NT2/D1 (cell line): ENCODE data around the gene NSD1.

Source experiments
- DNase-seq: peaks from one replicate; pipeline ENCODE4 v3.0.0-alpha.2; 2011; ENCODE audit warnings: low read depth, low spot score
- H3K27me3 ChIP-seq: 2 replicates; pipeline ENCODE4 v1.6.0; 2011; ENCODE audit warnings: mild to moderate bottlenecking; ENCODE audit not compliant: insufficient read length, insufficient read depth
- H3K36me3 ChIP-seq: 2 replicates; pipeline ENCODE4 v1.6.1; 2011; ENCODE audit warnings: mild to moderate bottlenecking, low read length, mixed read lengths; ENCODE audit not compliant: insufficient read depth, insufficient read length
- H3K4me1 ChIP-seq: 2 replicates; pipeline ENCODE4 v1.5.1; 2011; ENCODE audit not compliant: insufficient read depth, insufficient read length
- H3K4me3 ChIP-seq: 2 replicates; pipeline ENCODE4 v1.5.1; 2011; ENCODE audit warnings: low read depth; ENCODE audit not compliant: insufficient read length
- H3K9ac ChIP-seq: 2 replicates; pipeline ENCODE4 v1.6.0; 2011; ENCODE audit warnings: low read depth; ENCODE audit not compliant: insufficient read length
- H3K9me3 ChIP-seq: 2 replicates; pipeline ENCODE4 v1.5.1; 2011; ENCODE audit warnings: mild to moderate bottlenecking, low read length; ENCODE audit not compliant: insufficient read depth
- SUZ12 ChIP-seq: IDR thresholded peaks from 2 replicates; pipeline ENCODE4 v1.6.1; 2011; ENCODE audit not compliant: insufficient read length, insufficient read depth; ENCODE audit errors: extremely low read depth
- YY1 ChIP-seq: IDR thresholded peaks from 2 replicates; pipeline ENCODE4 v1.6.1; 2011; ENCODE audit not compliant: insufficient read length, insufficient read depth
- ZNF274 ChIP-seq: IDR thresholded peaks from 2 replicates; pipeline ENCODE4 v1.6.1; 2011; ENCODE audit warnings: mild to moderate bottlenecking, low read depth, low read length

The NSD1 gene, protein sequence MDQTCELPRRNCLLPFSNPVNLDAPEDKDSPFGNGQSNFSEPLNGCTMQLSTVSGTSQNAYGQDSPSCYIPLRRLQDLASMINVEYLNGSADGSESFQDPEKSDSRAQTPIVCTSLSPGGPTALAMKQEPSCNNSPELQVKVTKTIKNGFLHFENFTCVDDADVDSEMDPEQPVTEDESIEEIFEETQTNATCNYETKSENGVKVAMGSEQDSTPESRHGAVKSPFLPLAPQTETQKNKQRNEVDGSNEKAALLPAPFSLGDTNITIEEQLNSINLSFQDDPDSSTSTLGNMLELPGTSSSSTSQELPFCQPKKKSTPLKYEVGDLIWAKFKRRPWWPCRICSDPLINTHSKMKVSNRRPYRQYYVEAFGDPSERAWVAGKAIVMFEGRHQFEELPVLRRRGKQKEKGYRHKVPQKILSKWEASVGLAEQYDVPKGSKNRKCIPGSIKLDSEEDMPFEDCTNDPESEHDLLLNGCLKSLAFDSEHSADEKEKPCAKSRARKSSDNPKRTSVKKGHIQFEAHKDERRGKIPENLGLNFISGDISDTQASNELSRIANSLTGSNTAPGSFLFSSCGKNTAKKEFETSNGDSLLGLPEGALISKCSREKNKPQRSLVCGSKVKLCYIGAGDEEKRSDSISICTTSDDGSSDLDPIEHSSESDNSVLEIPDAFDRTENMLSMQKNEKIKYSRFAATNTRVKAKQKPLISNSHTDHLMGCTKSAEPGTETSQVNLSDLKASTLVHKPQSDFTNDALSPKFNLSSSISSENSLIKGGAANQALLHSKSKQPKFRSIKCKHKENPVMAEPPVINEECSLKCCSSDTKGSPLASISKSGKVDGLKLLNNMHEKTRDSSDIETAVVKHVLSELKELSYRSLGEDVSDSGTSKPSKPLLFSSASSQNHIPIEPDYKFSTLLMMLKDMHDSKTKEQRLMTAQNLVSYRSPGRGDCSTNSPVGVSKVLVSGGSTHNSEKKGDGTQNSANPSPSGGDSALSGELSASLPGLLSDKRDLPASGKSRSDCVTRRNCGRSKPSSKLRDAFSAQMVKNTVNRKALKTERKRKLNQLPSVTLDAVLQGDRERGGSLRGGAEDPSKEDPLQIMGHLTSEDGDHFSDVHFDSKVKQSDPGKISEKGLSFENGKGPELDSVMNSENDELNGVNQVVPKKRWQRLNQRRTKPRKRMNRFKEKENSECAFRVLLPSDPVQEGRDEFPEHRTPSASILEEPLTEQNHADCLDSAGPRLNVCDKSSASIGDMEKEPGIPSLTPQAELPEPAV (N-terminal part only)

DNA sequence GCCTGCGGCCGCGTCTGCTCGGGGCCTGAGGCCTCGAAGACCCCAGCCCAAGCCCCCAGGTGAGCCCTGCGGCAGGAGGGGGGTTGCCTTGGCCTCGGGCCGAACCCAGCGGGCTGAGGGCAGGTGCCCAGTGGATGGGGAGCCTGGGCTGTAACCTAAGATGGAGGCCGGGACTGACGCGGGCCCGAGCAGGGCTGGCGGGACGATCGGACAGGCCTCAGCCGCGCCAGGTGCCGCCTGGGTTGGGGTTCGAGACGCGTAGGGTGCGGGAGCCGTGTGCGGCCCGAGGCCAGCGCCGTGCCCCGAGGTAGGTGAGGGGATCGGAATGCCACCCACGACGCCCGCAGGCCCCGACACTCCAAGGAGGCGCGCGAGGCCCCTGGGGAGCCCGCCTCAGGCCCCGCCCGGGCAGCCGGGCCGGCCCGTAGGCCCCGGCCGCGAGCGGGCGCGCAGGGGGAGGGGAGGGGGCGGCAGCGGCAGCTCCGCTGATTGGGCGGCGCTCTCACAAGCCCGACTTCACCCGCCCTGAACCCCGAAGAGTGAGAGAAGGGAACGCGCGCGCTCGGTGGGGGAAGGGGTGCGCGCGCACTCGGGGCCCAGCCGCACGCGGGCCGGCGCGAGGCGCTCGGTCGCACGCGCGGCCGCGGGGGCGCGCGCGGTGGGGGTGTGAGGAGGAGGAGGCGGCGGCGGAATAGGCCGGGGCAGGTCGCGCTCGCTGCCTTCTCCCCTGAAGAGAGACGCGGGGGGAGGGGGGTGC is at the start of gene NSD1:
TSS of gene NSD1 (plus strand) at position 678 of the 757 bp plus-strand sequence. CDS start 1,331 bp downstream, outside the sequence.
- peak; percentile 42 for TF ChIP-seq YY1
- TF ChIP-seq SUZ12: no peak
- DNase-seq: peak; percentile 79
- Histone ChIP-seq H3K4me1 (peaks cover 23% of the 10 kb centered on the region), H3K27me3 (no peaks in the 10 kb centered on the region), H3K9ac (peak within 1 kb of the TSS; percentile 97), H3K4me3 (peak within 1 kb of the TSS; percentile 84), H3K9me3 (no peaks in the 10 kb centered on the region), H3K36me3 (peaks cover 32% of the 10 kb centered on the region)

DNA sequence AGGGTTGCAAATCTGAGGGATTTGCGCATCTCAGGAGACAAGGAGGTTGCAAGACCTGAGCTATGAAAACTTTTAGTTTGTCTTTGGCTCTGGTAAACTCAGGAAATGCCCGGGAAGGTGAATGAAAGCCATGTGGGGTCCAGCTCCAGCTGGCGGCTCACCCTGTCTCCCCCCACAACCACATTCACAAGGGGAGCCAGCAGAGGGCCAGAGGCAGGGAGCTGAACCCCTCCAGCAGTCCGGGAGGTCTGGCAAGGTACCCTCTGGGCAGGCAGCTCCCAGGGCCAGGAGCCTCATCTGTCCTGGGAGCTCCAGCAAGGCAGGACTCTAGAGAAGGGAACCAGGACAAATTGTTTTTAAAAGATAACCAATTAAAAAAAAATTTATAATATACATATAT is 49.4 kb upstream of the NSD1 start:
- H3K9ac ChIP-seq: no peak overlapping the region
- DNase-seq: no peak
- H3K27me3 ChIP-seq: no peaks in the 10 kb centered on the region

DNA sequence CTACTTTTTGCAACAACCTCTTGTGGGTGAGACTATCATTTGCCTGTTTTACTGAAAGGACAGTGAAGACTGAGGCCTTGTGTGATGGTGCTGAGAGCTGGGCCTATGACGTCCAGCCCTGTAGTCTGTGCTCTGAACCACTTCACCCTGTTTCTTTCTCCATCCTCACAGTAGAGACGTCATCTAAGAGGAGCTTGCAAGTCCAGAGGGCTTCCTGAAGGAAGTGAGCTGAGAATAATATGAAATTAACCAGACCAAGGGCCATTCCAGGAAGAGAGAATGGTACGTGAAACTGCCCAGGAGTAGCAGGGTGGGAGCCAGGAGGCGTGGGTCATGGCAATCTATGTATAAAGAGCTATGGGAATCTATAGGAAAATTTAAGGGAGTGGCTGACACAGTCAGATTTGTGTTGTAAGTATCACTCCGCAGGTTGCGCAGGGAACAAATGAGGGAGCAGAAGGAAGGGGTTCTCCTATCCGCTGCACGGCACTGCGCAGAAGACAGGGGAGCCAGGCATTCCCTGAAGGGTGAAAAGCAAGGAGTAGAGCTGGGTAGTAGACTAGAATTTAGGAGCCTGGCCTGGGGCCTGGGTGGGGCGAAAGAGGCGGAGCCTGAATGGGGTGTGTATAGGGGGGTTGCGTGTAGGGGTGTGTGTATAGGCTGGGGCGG is 47.5 kb upstream of the NSD1 start:
- Histone ChIP-seq H3K36me3 (peaks cover 16% of the 10 kb centered on the region), H3K9me3 (no peaks in the 10 kb centered on the region), H3K9ac (no peak overlapping the region), H3K4me3 (no peak overlapping the region), H3K27me3 (no peaks in the 10 kb centered on the region), H3K4me1 (peaks cover 19% of the 10 kb centered on the region)
- TF ChIP-seq SUZ12 (no peak), YY1 (no peak), ZNF274 (no peak)
- no peak for DNase-seq

More for the DNA sequence above, 49.4 kb upstream of the NSD1 start:
- H3K4me1 ChIP-seq: peaks cover 13% of the 10 kb centered on the region
- TF ChIP-seq SUZ12: no peak
- TF ChIP-seq YY1: no peak
- TF ChIP-seq ZNF274: no peak
- H3K4me3 ChIP-seq: no peak overlapping the region
- no peaks in the 10 kb centered on the region for H3K36me3 ChIP-seq
- no peaks in the 10 kb centered on the region for H3K9me3 ChIP-seq

DNA sequence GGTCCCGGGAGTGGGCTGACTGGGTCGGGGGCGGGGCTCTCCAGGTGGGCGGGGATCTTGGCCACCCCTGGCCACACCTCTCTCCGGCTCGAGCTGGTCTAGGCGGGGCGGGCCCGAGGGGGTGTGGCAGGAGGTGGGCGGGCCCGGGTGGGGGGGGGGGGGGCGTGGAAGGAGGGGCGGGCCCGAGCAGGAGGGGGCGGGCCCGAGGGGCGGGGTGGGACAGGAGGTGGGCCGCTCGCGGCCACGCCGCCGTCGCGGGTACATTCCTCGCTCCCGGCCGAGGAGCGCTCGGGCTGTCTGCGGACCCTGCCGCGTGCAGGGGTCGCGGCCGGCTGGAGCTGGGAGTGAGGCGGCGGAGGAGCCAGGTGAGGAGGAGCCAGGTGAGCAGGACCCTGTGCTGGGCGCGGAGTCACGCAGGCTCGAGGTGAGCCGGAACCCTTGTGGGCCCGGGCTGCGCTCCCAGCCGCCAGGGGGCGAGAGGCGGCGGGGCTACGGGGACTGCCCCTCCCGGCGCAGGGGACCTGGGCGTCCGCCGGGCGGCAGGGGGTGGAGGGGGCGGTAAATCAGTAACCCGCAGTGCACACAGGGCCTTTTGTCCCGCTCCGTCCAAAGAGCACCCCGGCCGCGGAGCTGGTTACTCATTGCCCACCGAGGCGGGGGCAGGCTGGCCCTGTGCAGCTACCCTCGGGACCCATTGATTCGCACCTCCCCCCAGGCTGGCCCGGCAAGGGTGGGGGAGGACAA is 46.7 kb upstream of the NSD1 start, which contains the start of gene FGFR4:
TSS of gene FGFR4 (plus strand) at position 262 of the 744 bp plus-strand sequence. CDS start 2,688 bp downstream, outside the sequence.
- no peak for TF ChIP-seq SUZ12
- no peak for TF ChIP-seq YY1
- TF ChIP-seq ZNF274: no peak
- Histone ChIP-seq H3K9me3 (no peaks in the 10 kb centered on the region), H3K27me3 (no peaks in the 10 kb centered on the region), H3K9ac (peak within 1 kb of the TSS; percentile 83), H3K36me3 (peaks cover 23% of the 10 kb centered on the region), H3K4me1 (peaks cover 19% of the 10 kb centered on the region), H3K4me3 (peak within 1 kb of the TSS; percentile 78)
- DNase-seq: peak; percentile 52

DNA sequence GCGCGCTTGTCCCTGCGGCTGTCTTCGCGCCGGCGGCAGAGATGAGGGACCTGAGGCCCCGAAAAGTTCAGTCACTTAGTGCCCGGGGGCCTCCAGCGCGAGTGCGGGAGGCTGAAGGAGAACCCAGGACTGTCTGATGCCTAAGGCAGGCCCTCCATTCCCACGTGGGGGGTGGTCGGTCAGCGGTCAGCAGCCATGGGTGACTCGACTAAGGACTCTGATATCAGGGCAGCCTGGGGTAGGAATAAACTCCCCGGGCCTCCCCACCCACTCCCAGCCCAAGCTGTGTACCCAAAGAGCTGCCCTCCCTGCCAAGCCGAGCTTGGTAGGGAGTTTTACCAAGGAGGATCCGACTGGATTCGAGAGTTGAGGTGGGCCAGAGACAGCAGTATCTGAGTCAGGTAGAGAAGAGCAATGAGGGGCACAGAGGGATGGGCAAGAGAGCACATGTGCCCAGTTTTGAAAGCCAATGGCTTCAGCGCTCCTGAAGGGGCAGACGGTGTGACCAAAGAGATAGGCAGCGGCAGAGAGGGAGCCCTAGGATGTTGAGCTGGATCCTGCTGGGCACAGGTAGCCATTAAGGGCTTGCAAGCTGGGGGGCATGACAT is 46.1 kb upstream of the NSD1 start:
- Histone ChIP-seq H3K36me3 (peaks cover 29% of the 10 kb centered on the region), H3K4me3 (peak overlapping the region; percentile 78), H3K4me1 (peaks cover 16% of the 10 kb centered on the region), H3K9ac (peak overlapping the region; percentile 83), H3K27me3 (no peaks in the 10 kb centered on the region), H3K9me3 (no peaks in the 10 kb centered on the region)
- TF ChIP-seq SUZ12: no peak
- TF ChIP-seq YY1: no peak
- TF ChIP-seq ZNF274: no peak
- no peak for DNase-seq
